ENCODE data around the gene SP7. TPM values are rescaled to one million over a fixed set of nuclear protein-coding genes. Genes with fewer than 3 reads are reported as not detected.

Gene SP7
- total and polyA plus RNA-seq, 10 of the 15 experiments (the other 5 are each of a cell fraction or from before 2014, with no cell fraction given) = 0.05 to 0.11 TPM; not detected in 8

DNA sequence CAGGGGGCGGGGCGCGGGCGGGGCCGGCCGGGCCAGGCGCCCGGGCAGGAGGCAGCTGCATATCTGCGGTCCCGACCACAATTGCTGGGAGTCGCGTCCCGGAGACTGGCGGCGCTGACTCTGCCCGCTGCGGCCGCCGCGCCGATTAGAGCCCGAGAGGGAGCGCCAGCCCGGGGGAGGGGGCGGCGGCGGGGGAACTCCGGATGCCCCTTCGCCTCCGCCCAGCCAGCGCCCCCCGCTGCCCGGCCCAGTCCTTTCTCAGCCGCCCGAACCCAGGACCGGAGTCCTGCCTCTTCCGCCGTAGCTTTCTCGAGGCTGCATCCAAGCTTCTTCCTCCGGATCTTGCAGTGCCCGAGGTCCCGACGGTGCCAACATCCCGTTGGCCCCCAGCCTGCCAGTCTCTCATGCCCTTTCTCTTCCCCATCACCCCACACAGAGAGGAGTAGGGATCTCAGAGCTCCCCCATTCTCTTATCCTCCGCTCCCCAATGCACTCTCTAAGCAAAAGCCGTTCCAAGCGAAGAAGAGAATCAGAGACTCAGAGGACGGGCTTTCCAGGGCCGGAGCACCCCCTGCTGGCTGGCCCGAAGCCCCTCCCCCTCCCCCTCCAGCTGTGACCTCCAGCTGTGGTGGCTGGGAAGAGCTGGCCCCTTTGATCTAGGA is 8.8 kb upstream of the SP7 start (continued):
- TF ChIP-seq POLR2AphosphoS2 (IDR thresholded peaks at IDR 0.05; ENCODE audit: low read depth, low read length) = no peak
- TF ChIP-seq SUZ12 (IDR thresholded peaks at IDR 0.05; ENCODE audit: unreplicated experiment) = no peak
- no peak for TF ChIP-seq MYB (IDR thresholded peaks at IDR 0.05; ENCODE audit: borderline replicate concordance, low read depth, low read length)
- TF ChIP-seq ZBED1 (IDR thresholded peaks at IDR 0.05; ENCODE audit: borderline replicate concordance) = no peak
- TF ChIP-seq NFYB (IDR thresholded peaks at IDR 0.05; ENCODE audit: insufficient read depth, low read depth, low read length) = no peak
- peak; percentile 16 for TF ChIP-seq SP1 (IDR thresholded peaks at IDR 0.05; ENCODE audit: low read depth, low read length)
- TF ChIP-seq NFYA (IDR thresholded peaks at IDR 0.05; ENCODE audit: borderline replicate concordance, low read depth, low read length) = no peak
- no peak for TF ChIP-seq STAT3 (IDR thresholded peaks at IDR 0.05; ENCODE audit: low read depth, low read length)
- no peak for TF ChIP-seq MEF2A (IDR thresholded peaks at IDR 0.05; ENCODE audit: insufficient read depth, low read depth, low read length)
- TF ChIP-seq SMARCA5 (IDR thresholded peaks at IDR 0.05) = peak; percentile 75; the same call in 1 of the 2 replicates
- TF ChIP-seq, protein P1, sequence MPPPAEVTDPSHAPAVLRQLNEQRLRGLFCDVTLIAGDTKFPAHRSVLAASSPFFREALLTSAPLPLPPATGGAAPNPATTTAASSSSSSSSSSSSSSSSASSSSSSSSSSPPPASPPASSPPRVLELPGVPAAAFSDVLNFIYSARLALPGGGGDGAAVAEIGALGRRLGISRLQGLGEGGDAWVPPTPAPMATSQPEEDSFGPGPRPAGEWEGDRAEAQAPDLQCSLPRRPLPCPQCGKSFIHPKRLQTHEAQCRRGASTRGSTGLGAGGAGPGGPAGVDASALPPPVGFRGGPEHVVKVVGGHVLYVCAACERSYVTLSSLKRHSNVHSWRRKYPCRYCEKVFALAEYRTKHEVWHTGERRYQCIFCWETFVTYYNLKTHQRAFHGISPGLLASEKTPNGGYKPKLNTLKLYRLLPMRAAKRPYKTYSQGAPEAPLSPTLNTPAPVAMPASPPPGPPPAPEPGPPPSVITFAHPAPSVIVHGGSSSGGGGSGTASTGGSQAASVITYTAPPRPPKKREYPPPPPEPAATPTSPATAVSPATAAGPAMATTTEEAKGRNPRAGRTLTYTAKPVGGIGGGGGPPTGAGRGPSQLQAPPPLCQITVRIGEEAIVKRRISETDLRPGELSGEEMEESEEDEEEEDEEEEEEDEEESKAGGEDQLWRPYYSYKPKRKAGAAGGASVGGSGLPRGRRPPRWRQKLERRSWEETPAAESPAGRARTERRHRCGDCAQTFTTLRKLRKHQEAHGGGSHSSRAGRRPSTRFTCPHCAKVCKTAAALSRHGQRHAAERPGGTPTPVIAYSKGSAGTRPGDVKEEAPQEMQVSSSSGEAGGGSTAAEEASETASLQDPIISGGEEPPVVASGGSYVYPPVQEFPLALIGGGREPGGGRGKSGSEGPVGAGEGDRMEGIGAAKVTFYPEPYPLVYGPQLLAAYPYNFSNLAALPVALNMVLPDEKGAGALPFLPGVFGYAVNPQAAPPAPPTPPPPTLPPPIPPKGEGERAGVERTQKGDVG (CRISPR knock-in tag; IDR thresholded peaks at IDR 0.05) = no peak
- no peak for TF ChIP-seq EP300 (IDR thresholded peaks at IDR 0.05; ENCODE audit: borderline replicate concordance in 1 of 2, control insufficient read depth in 1 of 2, low read depth in 2 of 2, low read length in 2 of 2)
- TF ChIP-seq TARDBP (IDR thresholded peaks at IDR 0.05; ENCODE audit: borderline replicate concordance) = no peak
- TF ChIP-seq CBX5 (IDR thresholded peaks at IDR 0.05; ENCODE audit: low read depth) = no peak
- TF ChIP-seq, protein P2, sequence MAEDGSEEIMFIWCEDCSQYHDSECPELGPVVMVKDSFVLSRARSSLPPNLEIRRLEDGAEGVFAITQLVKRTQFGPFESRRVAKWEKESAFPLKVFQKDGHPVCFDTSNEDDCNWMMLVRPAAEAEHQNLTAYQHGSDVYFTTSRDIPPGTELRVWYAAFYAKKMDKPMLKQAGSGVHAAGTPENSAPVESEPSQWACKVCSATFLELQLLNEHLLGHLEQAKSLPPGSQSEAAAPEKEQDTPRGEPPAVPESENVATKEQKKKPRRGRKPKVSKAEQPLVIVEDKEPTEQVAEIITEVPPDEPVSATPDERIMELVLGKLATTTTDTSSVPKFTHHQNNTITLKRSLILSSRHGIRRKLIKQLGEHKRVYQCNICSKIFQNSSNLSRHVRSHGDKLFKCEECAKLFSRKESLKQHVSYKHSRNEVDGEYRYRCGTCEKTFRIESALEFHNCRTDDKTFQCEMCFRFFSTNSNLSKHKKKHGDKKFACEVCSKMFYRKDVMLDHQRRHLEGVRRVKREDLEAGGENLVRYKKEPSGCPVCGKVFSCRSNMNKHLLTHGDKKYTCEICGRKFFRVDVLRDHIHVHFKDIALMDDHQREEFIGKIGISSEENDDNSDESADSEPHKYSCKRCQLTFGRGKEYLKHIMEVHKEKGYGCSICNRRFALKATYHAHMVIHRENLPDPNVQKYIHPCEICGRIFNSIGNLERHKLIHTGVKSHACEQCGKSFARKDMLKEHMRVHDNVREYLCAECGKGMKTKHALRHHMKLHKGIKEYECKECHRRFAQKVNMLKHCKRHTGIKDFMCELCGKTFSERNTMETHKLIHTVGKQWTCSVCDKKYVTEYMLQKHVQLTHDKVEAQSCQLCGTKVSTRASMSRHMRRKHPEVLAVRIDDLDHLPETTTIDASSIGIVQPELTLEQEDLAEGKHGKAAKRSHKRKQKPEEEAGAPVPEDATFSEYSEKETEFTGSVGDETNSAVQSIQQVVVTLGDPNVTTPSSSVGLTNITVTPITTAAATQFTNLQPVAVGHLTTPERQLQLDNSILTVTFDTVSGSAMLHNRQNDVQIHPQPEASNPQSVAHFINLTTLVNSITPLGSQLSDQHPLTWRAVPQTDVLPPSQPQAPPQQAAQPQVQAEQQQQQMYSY (CRISPR knock-in tag; IDR thresholded peaks at IDR 0.05) = no peak
- TF ChIP-seq RUNX3 (IDR thresholded peaks at IDR 0.05; ENCODE audit: low read length) = 0 out of 2 replicates have a peak, but pooled peaks have one; percentile 9
- peak; percentile 76; the same call in 1 of the 2 replicates for TF ChIP-seq NR2F1 (conservative IDR thresholded peaks at IDR 0.05)
- TF ChIP-seq FOXK2 (IDR thresholded peaks at IDR 0.05) = no peak
- TF ChIP-seq CBFB (IDR thresholded peaks at IDR 0.05; ENCODE audit: low read depth) = no peak
- TF ChIP-seq BACH1 (IDR thresholded peaks at IDR 0.05; ENCODE audit: borderline replicate concordance) = no peak
- no peak for TF ChIP-seq FOXM1 (IDR thresholded peaks at IDR 0.05; ENCODE audit: low read depth, low read length)
- no peak for TF ChIP-seq CHD4 (IDR thresholded peaks at IDR 0.05)
- TF ChIP-seq PAX8 (IDR thresholded peaks at IDR 0.05) = no peak
- TF ChIP-seq SREBF1 (IDR thresholded peaks at IDR 0.05; ENCODE audit: low read length) = no peak
- peak; percentile 49; the same call in 1 of the 2 replicates for TF ChIP-seq ESRRA (IDR thresholded peaks at IDR 0.05; ENCODE audit: low read length)
- no peak for TF ChIP-seq MYC (IDR thresholded peaks at IDR 0.05; ENCODE audit: insufficient read depth, insufficient read length, insufficient replicate concordance, low read length, severe bottlenecking)
- TF ChIP-seq HCFC1 (IDR thresholded peaks at IDR 0.05; ENCODE audit: low read length) = no peak
